Activated T-helper 17 cell treated with anti-CD3 and anti-CD28 coated beads, Interleukin-2, amount 50 U/mL, for 72 hours (primary cell): ENCODE data around the gene TNPO3. TPM values are rescaled to one million over a fixed set of nuclear protein-coding genes. Genes with fewer than 3 reads are reported as not detected.
A peak's percentile ranks its signal among the peaks of the same experiment; 100 is the strongest.

Source experiments
- ATAC-seq: fragments of 150-1000 bp; cut with Tn5 transposase; replicated peaks from 2 replicates; pipeline ENCODE4 v1.10.0; 2021; ENCODE audit warnings: mild to moderate bottlenecking, moderate library complexity
- H3K27ac Mint-ChIP-seq: one replicate; pipeline ENCODE4 v1.8.0; 2022; ENCODE audit warnings: mixed read lengths
- H3K27me3 Mint-ChIP-seq: one replicate; pipeline ENCODE4 v1.8.0; 2022; ENCODE audit warnings: mixed read lengths
- H3K36me3 Mint-ChIP-seq: one replicate; pipeline ENCODE4 v1.8.0; 2022; ENCODE audit warnings: low read depth, mild to moderate bottlenecking, mixed read lengths
- H3K4me1 Mint-ChIP-seq: one replicate; pipeline ENCODE4 v1.8.0; 2022; ENCODE audit warnings: mixed read lengths
- H3K4me3 Mint-ChIP-seq: one replicate; pipeline ENCODE4 v1.8.0; 2022; ENCODE audit warnings: mild to moderate bottlenecking, mixed read lengths
- H3K9me3 Mint-ChIP-seq: one replicate; pipeline ENCODE4 v1.8.0; 2022; ENCODE audit warnings: mixed read lengths
- total RNA-seq, 2 donors: library from RNA; stranded (reverse); gene quantifications; one replicate each; pipeline ENCODE4 v1.2.3, GENCODE V29; 2022

The TNPO3 gene
- total RNA-seq, 2 donors from 2014 or later = 45.8 to 62.6 TPM

GRCh38 chr7:128924707-128925588 lies 130.0 kb downstream of the TNPO3 start:
- H3K9me3 Mint-ChIP-seq = no peaks in the 10 kb centered on the region
- no peak overlapping the region for H3K27ac Mint-ChIP-seq
- H3K27me3 Mint-ChIP-seq = peaks cover 8% of the 10 kb centered on the region
- H3K36me3 Mint-ChIP-seq = no peaks in the 10 kb centered on the region
- H3K4me1 Mint-ChIP-seq = no peaks in the 10 kb centered on the region
- no peak overlapping the region for H3K4me3 Mint-ChIP-seq
- no peak for ATAC-seq

GRCh38 chr7:128923411-128923800 lies 131.5 kb downstream of the TNPO3 start:
- H3K4me1 Mint-ChIP-seq = no peaks in the 10 kb centered on the region

GRCh38 chr7:128922496-128923410 lies 132.2 kb downstream of the TNPO3 start:
- H3K36me3 Mint-ChIP-seq = no peaks in the 10 kb centered on the region
- ATAC-seq = no peak
- no peak overlapping the region for H3K4me3 Mint-ChIP-seq
- no peaks in the 10 kb centered on the region for H3K4me1 Mint-ChIP-seq
- H3K9me3 Mint-ChIP-seq = no peaks in the 10 kb centered on the region
- H3K27me3 Mint-ChIP-seq = peaks cover 8% of the 10 kb centered on the region
- no peak overlapping the region for H3K27ac Mint-ChIP-seq

More at GRCh38 chr7:128923411-128923800, 131.5 kb downstream of the TNPO3 start:
- H3K27me3 Mint-ChIP-seq = peaks cover 8% of the 10 kb centered on the region
- H3K4me3 Mint-ChIP-seq = no peak overlapping the region
- no peak for ATAC-seq
- H3K27ac Mint-ChIP-seq = no peak overlapping the region
- H3K36me3 Mint-ChIP-seq = no peaks in the 10 kb centered on the region
- no peaks in the 10 kb centered on the region for H3K9me3 Mint-ChIP-seq

- Mint-ChIP-seq H3K36me3 (no peaks in the 10 kb centered on the region), H3K27ac (no peak overlapping the region), H3K4me1 (no peaks in the 10 kb centered on the region), H3K4me3 (no peak overlapping the region), H3K27me3 (peaks cover 8% of the 10 kb centered on the region), H3K9me3 (no peaks in the 10 kb centered on the region)
- ATAC-seq = no peak
Observed at GRCh38 chr7:128921866-128922440, 133.0 kb downstream of the TNPO3 start.

GRCh38 chr7:128920913-128921582 lies 133.9 kb downstream of the TNPO3 start:
- H3K4me3 Mint-ChIP-seq = no peak overlapping the region
- ATAC-seq = no peak
- no peaks in the 10 kb centered on the region for H3K36me3 Mint-ChIP-seq
- H3K4me1 Mint-ChIP-seq = no peaks in the 10 kb centered on the region
- H3K9me3 Mint-ChIP-seq = no peaks in the 10 kb centered on the region
- peaks cover 8% of the 10 kb centered on the region for H3K27me3 Mint-ChIP-seq
- no peak overlapping the region for H3K27ac Mint-ChIP-seq

- Mint-ChIP-seq H3K27ac (no peak overlapping the region), H3K36me3 (no peaks in the 10 kb centered on the region), H3K4me1 (peaks cover 5% of the 10 kb centered on the region), H3K4me3 (no peak overlapping the region), H3K27me3 (peaks cover 13% of the 10 kb centered on the region), H3K9me3 (no peaks in the 10 kb centered on the region)
- ATAC-seq = no peak
Observed at GRCh38 chr7:128919881-128920799, 134.8 kb downstream of the TNPO3 start.

GRCh38 chr7:128919241-128919640 lies 135.7 kb downstream of the TNPO3 start:
- Mint-ChIP-seq H3K4me1 (peaks cover 8% of the 10 kb centered on the region), H3K27ac (no peak overlapping the region), H3K27me3 (peaks cover 16% of the 10 kb centered on the region), H3K4me3 (no peak overlapping the region), H3K36me3 (no peaks in the 10 kb centered on the region), H3K9me3 (no peaks in the 10 kb centered on the region)
- no peak for ATAC-seq

- Mint-ChIP-seq H3K27ac (no peak overlapping the region), H3K4me1 (peaks cover 11% of the 10 kb centered on the region), H3K36me3 (no peaks in the 10 kb centered on the region), H3K4me3 (no peak overlapping the region), H3K27me3 (peaks cover 18% of the 10 kb centered on the region), H3K9me3 (no peaks in the 10 kb centered on the region)
- no peak for ATAC-seq
Observed at GRCh38 chr7:128918016-128918665, 136.8 kb downstream of the TNPO3 start.

- H3K27me3 Mint-ChIP-seq = peaks cover 16% of the 10 kb centered on the region
- H3K4me1 Mint-ChIP-seq = peaks cover 11% of the 10 kb centered on the region
- no peak for ATAC-seq
Observed at GRCh38 chr7:128917122-128917521, 137.8 kb downstream of the TNPO3 start.

GRCh38 chr7:128916643-128916915 lies 138.3 kb downstream of the TNPO3 start:
- no peak overlapping the region for H3K27ac Mint-ChIP-seq
- H3K4me3 Mint-ChIP-seq = no peak overlapping the region
- H3K36me3 Mint-ChIP-seq = no peaks in the 10 kb centered on the region
- ATAC-seq = no peak
- no peaks in the 10 kb centered on the region for H3K9me3 Mint-ChIP-seq
- H3K4me1 Mint-ChIP-seq = peaks cover 11% of the 10 kb centered on the region
- peaks cover 14% of the 10 kb centered on the region for H3K27me3 Mint-ChIP-seq

More at GRCh38 chr7:128917122-128917521, 137.8 kb downstream of the TNPO3 start:
- no peak overlapping the region for H3K4me3 Mint-ChIP-seq
- no peaks in the 10 kb centered on the region for H3K36me3 Mint-ChIP-seq
- H3K27ac Mint-ChIP-seq = no peak overlapping the region
- no peaks in the 10 kb centered on the region for H3K9me3 Mint-ChIP-seq

GRCh38 chr7:128915841-128916642 lies 138.9 kb downstream of the TNPO3 start:
- H3K4me1 Mint-ChIP-seq = peaks cover 11% of the 10 kb centered on the region
- H3K27me3 Mint-ChIP-seq = peaks cover 19% of the 10 kb centered on the region
- no peak for ATAC-seq
- no peaks in the 10 kb centered on the region for H3K9me3 Mint-ChIP-seq
- H3K4me3 Mint-ChIP-seq = peak overlapping the region; percentile 78
- H3K36me3 Mint-ChIP-seq = no peaks in the 10 kb centered on the region
- no peak overlapping the region for H3K27ac Mint-ChIP-seq

- Mint-ChIP-seq H3K4me3 (peak overlapping the region; percentile 78), H3K9me3 (no peaks in the 10 kb centered on the region), H3K4me1 (peaks cover 11% of the 10 kb centered on the region), H3K27me3 (peaks cover 18% of the 10 kb centered on the region), H3K27ac (no peak overlapping the region), H3K36me3 (no peaks in the 10 kb centered on the region)
- ATAC-seq = no peak
Observed at GRCh38 chr7:128915271-128915819, 139.6 kb downstream of the TNPO3 start.
